Astrocyte of the cerebellum (primary cell): ENCODE measurements around the gene USP6.
"Not testable (repeated sequence)": the region's sequence is repeated elsewhere in the genome, so short reads cannot be mapped to it uniquely, and the experiment has no call there.

Source experiments
- DNase-seq: peaks from one replicate; pipeline ENCODE4 v3.0.0-alpha.2; 2011; ENCODE audit warnings: low read depth
- H3K4me3 ChIP-seq: 2 replicates; pipeline ENCODE4 v1.5.1; 2011; ENCODE audit warnings: mild to moderate bottlenecking, low read depth, low read length, moderate library complexity
- CTCF ChIP-seq: IDR thresholded peaks from 2 replicates; pipeline ENCODE4 v1.5.1; 2012; ENCODE audit warnings: low read length, low read depth, moderate library complexity, mild to moderate bottlenecking; ENCODE audit errors: missing control alignments
- in situ Hi-C: cut with HindIII; loops from 2 replicates; pipeline ENCODE4 v1.10.0; 2017; ENCODE audit warnings: low sequenced_read_pairs

The USP6 gene

GRCh38 chr17:5128905-5129535 is 13.2 kb downstream of the USP6 start:
- in situ Hi-C loops = no loop called here
- DNase-seq = no peak
- TF ChIP-seq CTCF = no peak
- H3K4me3 ChIP-seq = no peak overlapping the region

GRCh38 chr17:5129770-5130169 is 13.9 kb downstream of the USP6 start:
- in situ Hi-C loops, DNase-seq, H3K4me3 ChIP-seq: not testable (repeated sequence)

GRCh38 chr17:5130261-5130660 is 14.4 kb downstream of the USP6 start:
- DNase-seq, in situ Hi-C loops, H3K4me3 ChIP-seq: not testable (repeated sequence)

GRCh38 chr17:5130687-5131086 is 14.9 kb downstream of the USP6 start:
- in situ Hi-C loops, DNase-seq: not testable (repeated sequence)

GRCh38 chr17:5131146-5131715 is 15.4 kb downstream of the USP6 start:
- no peak for TF ChIP-seq CTCF
- DNase-seq = no peak
- in situ Hi-C loops = no loop called here
- H3K4me3 ChIP-seq = no peak overlapping the region

More at GRCh38 chr17:5130687-5131086, 14.9 kb downstream of the USP6 start:
- H3K4me3 ChIP-seq = not testable (repeated sequence)

- DNase-seq, in situ Hi-C loops, H3K4me3 ChIP-seq: not testable (repeated sequence)
Observed at GRCh38 chr17:5131799-5132502, 16.1 kb downstream of the USP6 start.

GRCh38 chr17:5132503-5133225 is 16.8 kb downstream of the USP6 start:
- in situ Hi-C loops, DNase-seq, H3K4me3 ChIP-seq: not testable (repeated sequence)

GRCh38 chr17:5133311-5133710 is 17.5 kb downstream of the USP6 start:
- no peak for TF ChIP-seq CTCF
- in situ Hi-C loops = no loop called here
- no peak for DNase-seq
- H3K4me3 ChIP-seq = no peak overlapping the region

- in situ Hi-C loops, DNase-seq, H3K4me3 ChIP-seq: not testable (repeated sequence)
Observed at GRCh38 chr17:5133961-5134360, 18.1 kb downstream of the USP6 start.

GRCh38 chr17:5134571-5134970 is 18.7 kb downstream of the USP6 start:
- DNase-seq, H3K4me3 ChIP-seq, in situ Hi-C loops: not testable (repeated sequence)

GRCh38 chr17:5135131-5135712 is 19.4 kb downstream of the USP6 start:
- DNase-seq, in situ Hi-C loops, H3K4me3 ChIP-seq: not testable (repeated sequence)
